Hepatocyte (in vitro differentiated cells): ENCODE data around the gene PLEKHG5. TPM values are rescaled to one million over a fixed set of nuclear protein-coding genes. Genes with fewer than 3 reads are reported as not detected.
A peak's percentile ranks its signal among the peaks of the same experiment; 100 is the strongest.

Source experiments
- DNase-seq: peaks from one replicate; pipeline ENCODE4 v3.0.0-alpha.2; 2016; ENCODE audit warnings: low spot score
- H2AFZ ChIP-seq: fragments of 200-600 bp; sonication (generic); 2 replicates; pipeline ENCODE4 v1.6.0; 2016; ENCODE audit warnings: antibody characterized with exemption, mild to moderate bottlenecking
- H3K27ac ChIP-seq: fragments of 200-600 bp; sonication (generic); 2 replicates; pipeline ENCODE4 v1.5.1; 2016; ENCODE audit warnings: mild to moderate bottlenecking
- H3K27me3 ChIP-seq: fragments of 200-600 bp; sonication (generic); 2 replicates; pipeline ENCODE4 v1.6.1; 2016
- H3K36me3 ChIP-seq: fragments of 200-600 bp; sonication (generic); replicated peaks from 2 replicates; pipeline ENCODE4 v1.5.1; 2016; ENCODE audit warnings: low read depth; ENCODE audit not compliant: insufficient read depth
- H3K4me1 ChIP-seq: fragments of 200-600 bp; sonication (generic); 2 replicates; pipeline ENCODE4 v1.5.1; 2016; ENCODE audit warnings: mild to moderate bottlenecking, moderate library complexity; ENCODE audit not compliant: insufficient read depth
- H3K4me2 ChIP-seq: fragments of 200-600 bp; sonication (generic); 2 replicates; pipeline ENCODE4 v1.6.0; 2016
- H3K4me3 ChIP-seq: fragments of 200-600 bp; sonication (generic); 2 replicates; pipeline ENCODE4 v1.5.1; 2016; ENCODE audit warnings: mild to moderate bottlenecking
- H3K79me2 ChIP-seq: fragments of 200-600 bp; sonication (generic); 2 replicates; pipeline ENCODE4 v1.6.0; 2017; ENCODE audit warnings: mild to moderate bottlenecking
- H3K9me2 ChIP-seq: fragments of 200-600 bp; sonication (generic); replicated peaks from 2 replicates; pipeline ENCODE4 v1.6.0; 2017; ENCODE audit warnings: mild to moderate bottlenecking; ENCODE audit not compliant: insufficient read depth
- H3K9me3 ChIP-seq: fragments of 200-600 bp; sonication (generic); 2 replicates; pipeline ENCODE4 v1.5.1; 2016; ENCODE audit warnings: low read depth, mild to moderate bottlenecking
- H4K20me1 ChIP-seq: fragments of 200-600 bp; sonication (generic); 2 replicates; pipeline ENCODE4 v1.6.0; 2016; ENCODE audit warnings: mild to moderate bottlenecking; ENCODE audit not compliant: insufficient read depth, poor library complexity, severe bottlenecking
- CTCF ChIP-seq: fragments of 200-600 bp; sonication (generic); IDR thresholded peaks from 2 replicates; pipeline ENCODE4 v1.5.1; 2016; ENCODE audit warnings: antibody characterized with exemption, mild to moderate bottlenecking; ENCODE audit not compliant: poor library complexity
- EZH2 ChIP-seq: fragments of 200-600 bp; sonication (generic); IDR thresholded peaks from 2 replicates; pipeline ENCODE4 v1.6.1; 2016; ENCODE audit warnings: antibody characterized with exemption, mild to moderate bottlenecking, borderline replicate concordance
- EZH2phosphoT487 ChIP-seq: fragments of 200-600 bp; sonication (generic); IDR thresholded peaks from one replicate; pipeline ENCODE4 v1.6.1; 2018; ENCODE audit warnings: antibody characterized with exemption, mild to moderate bottlenecking, low read depth, moderate library complexity; ENCODE audit not compliant: unreplicated experiment, severe bottlenecking
- WGBS: methylation state at CpG from one replicate; pipeline ENCODE4 v1.1.6; 2016; ENCODE audit warnings: low lambda C conversion rate; ENCODE audit errors: missing lambda C conversion rate; 5-methylcytosine and 5-hydroxymethylcytosine counted together
- polyA plus RNA-seq: library from polyadenylated mRNA; unstranded; fragments of >200 nt; fragmentation: Nextera tagmentation; extraction: Ambion mirVana; gene quantifications from 2 replicates; pipeline ENCODE4 v1.2.1, GENCODE V29; 2016
- total RNA-seq: library from RNA; depleted of rRNA; stranded (reverse); fragments of >200 nt; gene quantifications from 2 replicates; pipeline ENCODE4 v1.2.3, GENCODE V29; 2014

The PLEKHG5 gene
- total and polyA plus RNA-seq, 2 experiments from 2014 or later = 11.5 to 13.3 TPM

- no peaks in the 10 kb centered on the region for H3K36me3 ChIP-seq
- TF ChIP-seq CTCF (no peak), EZH2 (no peak), EZH2phosphoT487 (no peak)
- H3K27me3 ChIP-seq = no peaks in the 10 kb centered on the region
- WGBS = 0% methylated on average over 16 of the region's 80 CpGs
- H3K4me2 ChIP-seq = peak overlapping the region; percentile 87
- H3K27ac ChIP-seq = no peak overlapping the region
- H3K4me3 ChIP-seq = peak overlapping the region; percentile 57
- peak overlapping the region; percentile 78 for H2AFZ ChIP-seq
- H3K9me3 ChIP-seq = no peaks in the 10 kb centered on the region
- H3K79me2 ChIP-seq = peaks cover 28% of the 10 kb centered on the region
- peaks cover 18% of the 10 kb centered on the region for H3K4me1 ChIP-seq
- H3K9me2 ChIP-seq = no peaks in the 10 kb centered on the region
- DNase-seq = peak; percentile 49
- no peaks in the 10 kb centered on the region for H4K20me1 ChIP-seq
Measured at GRCh38 chr1:6485168-6486101, 6.0 kb downstream of the PLEKHG5 start.

DNA sequence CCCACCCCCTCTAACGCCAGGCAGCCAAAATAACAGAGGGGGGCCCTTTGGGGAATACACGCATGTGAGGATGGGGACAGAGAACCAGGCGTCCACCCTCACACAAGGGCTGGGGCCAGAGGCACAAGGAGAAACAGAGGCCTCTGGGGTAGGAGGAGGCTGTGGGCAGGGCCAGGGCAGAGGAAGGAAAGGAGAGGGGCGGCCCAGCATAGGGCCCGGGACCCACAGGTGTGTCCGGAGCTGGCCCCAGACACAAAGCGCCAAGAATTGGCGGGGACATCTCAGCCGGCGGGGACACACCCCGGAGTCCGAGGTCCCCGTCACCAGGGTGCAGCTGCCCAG, 6.7 kb downstream of the PLEKHG5 start:
- H3K4me1 ChIP-seq = peaks cover 18% of the 10 kb centered on the region
- no peaks in the 10 kb centered on the region for H3K9me3 ChIP-seq
- H3K36me3 ChIP-seq = no peaks in the 10 kb centered on the region
- H3K9me2 ChIP-seq = no peaks in the 10 kb centered on the region
- 14% methylated on average over 12 of the region's 13 CpGs for WGBS
- no peaks in the 10 kb centered on the region for H4K20me1 ChIP-seq
- H3K79me2 ChIP-seq = peaks cover 24% of the 10 kb centered on the region
- no peak overlapping the region for H3K27ac ChIP-seq
- no peak for TF ChIP-seq EZH2
- no peak for TF ChIP-seq EZH2phosphoT487
- no peak for TF ChIP-seq CTCF
- no peak for DNase-seq
- H3K27me3 ChIP-seq = no peaks in the 10 kb centered on the region
- H3K4me2 ChIP-seq = peak overlapping the region; percentile 87
- peak overlapping the region; percentile 78 for H2AFZ ChIP-seq
- H3K4me3 ChIP-seq = peak overlapping the region; percentile 57

DNA sequence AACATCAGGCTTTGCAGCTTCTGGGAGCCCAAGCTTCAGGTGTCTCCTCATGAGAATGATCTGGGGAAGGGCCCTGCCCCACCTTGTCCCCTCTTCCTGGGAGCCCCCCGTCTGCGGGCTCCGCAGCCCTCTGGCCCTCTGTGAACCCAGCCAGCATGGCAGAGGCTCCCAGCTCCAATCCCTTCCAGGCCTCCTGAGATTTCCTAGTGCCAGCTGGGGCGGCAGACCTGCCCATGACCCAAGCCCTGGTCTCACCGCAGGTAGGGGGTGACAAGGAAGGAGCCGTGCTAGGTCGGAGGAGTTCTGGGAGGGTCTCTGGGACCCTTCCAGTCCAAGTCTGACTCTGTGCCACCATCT, 7.7 kb downstream of the PLEKHG5 start:
- WGBS = 95% methylated on average over 7 of the region's 7 CpGs
- peaks cover 9% of the 10 kb centered on the region for H3K4me1 ChIP-seq
- TF ChIP-seq EZH2 (no peak), EZH2phosphoT487 (no peak), CTCF (no peak)
- peaks cover 21% of the 10 kb centered on the region for H3K79me2 ChIP-seq
- no peaks in the 10 kb centered on the region for H3K36me3 ChIP-seq
- no peaks in the 10 kb centered on the region for H3K9me3 ChIP-seq
- H3K27ac ChIP-seq = no peak overlapping the region
- no peak for DNase-seq
- no peak overlapping the region for H3K4me3 ChIP-seq
- no peak overlapping the region for H3K4me2 ChIP-seq
- H2AFZ ChIP-seq = no peak overlapping the region
- no peaks in the 10 kb centered on the region for H3K9me2 ChIP-seq
- no peaks in the 10 kb centered on the region for H4K20me1 ChIP-seq
- no peaks in the 10 kb centered on the region for H3K27me3 ChIP-seq
